H7 (cell line): ENCODE data around the gene CHD2. TPM values are rescaled to one million over a fixed set of nuclear protein-coding genes. Genes with fewer than 3 reads are reported as not detected.
A peak's percentile ranks its signal among the peaks of the same experiment; 100 is the strongest.
"Not testable (repeated sequence)": the region's sequence is repeated elsewhere in the genome, so short reads cannot be mapped to it uniquely, and the experiment has no call there.

Experiments
- DNase-seq: peaks from one replicate; pipeline ENCODE4 v3.0.0; 2012
- H3K27me3 ChIP-seq: 2 replicates; pipeline ENCODE4 v1.6.0; 2011; ENCODE audit warnings: mild to moderate bottlenecking, low read length; ENCODE audit not compliant: control insufficient read depth, insufficient read depth
- H3K36me3 ChIP-seq: replicated peaks from 2 replicates; pipeline ENCODE4 v1.5.1; 2011; ENCODE audit warnings: low read length; ENCODE audit not compliant: control insufficient read depth, insufficient read depth
- H3K4me3 ChIP-seq: 2 replicates; pipeline ENCODE4 v1.5.1; 2011; ENCODE audit warnings: low read depth, mild to moderate bottlenecking, control low read depth, low read length, moderate library complexity; ENCODE audit not compliant: insufficient read depth
- total RNA-seq: library from RNA; depleted of rRNA; stranded (reverse); fragments of >200 nt; shearing (Covaris generic); gene quantifications from 2 replicates; pipeline ENCODE4 v1.2.3, GENCODE V29; 2014

Gene CHD2
- total RNA-seq, 1 experiment from 2014 or later: 29.7 TPM

DNA sequence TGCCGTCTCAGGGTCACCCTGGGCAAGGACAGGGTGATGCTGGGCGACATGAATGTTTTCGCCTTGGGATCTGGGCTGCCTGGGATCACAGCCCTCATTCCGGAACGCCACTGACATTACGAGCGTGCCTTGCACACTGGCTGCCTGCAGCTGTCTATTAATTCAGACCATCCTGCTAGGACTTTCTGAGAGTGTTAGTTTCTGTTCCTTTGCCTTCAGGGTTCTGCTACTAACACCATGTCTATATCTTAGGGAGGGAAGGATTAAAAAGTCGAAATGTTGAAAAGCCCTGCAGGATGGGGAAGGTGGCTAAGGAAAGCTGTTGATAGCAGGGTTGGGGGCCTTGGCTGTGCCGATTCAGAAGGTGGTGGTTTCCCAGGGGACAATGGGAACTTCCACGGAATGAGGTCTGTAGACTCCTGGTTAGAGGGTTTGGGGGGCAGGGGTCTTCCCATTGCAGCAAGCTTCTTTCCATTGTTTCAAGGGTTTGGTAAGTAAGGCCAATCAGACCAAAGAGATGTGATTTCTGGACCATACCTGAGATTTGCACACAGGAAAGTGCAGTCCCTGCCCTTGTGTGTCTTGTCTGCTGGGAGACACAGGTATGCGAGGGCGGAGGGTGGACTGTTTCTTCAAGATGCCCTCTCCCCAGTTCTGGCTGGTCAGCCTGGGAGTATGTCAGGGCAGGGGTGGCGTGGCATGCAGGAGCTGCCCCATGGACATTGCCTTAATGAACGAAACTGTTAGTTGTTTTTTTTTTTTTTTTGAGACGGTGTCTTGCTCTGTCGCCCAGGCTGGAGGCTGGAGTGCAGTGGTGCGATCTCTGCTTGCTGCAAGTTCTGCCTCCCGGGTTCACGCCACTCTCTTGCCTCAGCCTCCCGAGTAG is 137.9 kb downstream of the CHD2 start:
- H3K27me3 ChIP-seq: no peaks in the 10 kb centered on the region
- H3K4me3 ChIP-seq: no peak overlapping the region
- DNase-seq: peak; percentile 28
- H3K36me3 ChIP-seq: no peaks in the 10 kb centered on the region

GRCh38 chr15:93039562-93040287 is 139.6 kb downstream of the CHD2 start:
- H3K27me3 ChIP-seq, H3K36me3 ChIP-seq, H3K4me3 ChIP-seq: not testable (repeated sequence)
- peak; percentile 13 for DNase-seq

- DNase-seq: peak; percentile 33
- no peak overlapping the region for H3K4me3 ChIP-seq
- H3K36me3 ChIP-seq: peaks cover 5% of the 10 kb centered on the region
- no peaks in the 10 kb centered on the region for H3K27me3 ChIP-seq
Measured at GRCh38 chr15:93040288-93041158, 140.4 kb downstream of the CHD2 start.

- DNase-seq: peak; percentile 70
- H3K36me3 ChIP-seq: peaks cover 9% of the 10 kb centered on the region
- H3K4me3 ChIP-seq: no peak overlapping the region
- H3K27me3 ChIP-seq: no peaks in the 10 kb centered on the region
Measured at GRCh38 chr15:93041159-93041547, 141.0 kb downstream of the CHD2 start.

- Histone ChIP-seq H3K27me3 (no peaks in the 10 kb centered on the region), H3K4me3 (no peak overlapping the region), H3K36me3 (peaks cover 18% of the 10 kb centered on the region)
- DNase-seq: peak; percentile 50
Measured at GRCh38 chr15:93042211-93042610, 142.1 kb downstream of the CHD2 start.

DNA sequence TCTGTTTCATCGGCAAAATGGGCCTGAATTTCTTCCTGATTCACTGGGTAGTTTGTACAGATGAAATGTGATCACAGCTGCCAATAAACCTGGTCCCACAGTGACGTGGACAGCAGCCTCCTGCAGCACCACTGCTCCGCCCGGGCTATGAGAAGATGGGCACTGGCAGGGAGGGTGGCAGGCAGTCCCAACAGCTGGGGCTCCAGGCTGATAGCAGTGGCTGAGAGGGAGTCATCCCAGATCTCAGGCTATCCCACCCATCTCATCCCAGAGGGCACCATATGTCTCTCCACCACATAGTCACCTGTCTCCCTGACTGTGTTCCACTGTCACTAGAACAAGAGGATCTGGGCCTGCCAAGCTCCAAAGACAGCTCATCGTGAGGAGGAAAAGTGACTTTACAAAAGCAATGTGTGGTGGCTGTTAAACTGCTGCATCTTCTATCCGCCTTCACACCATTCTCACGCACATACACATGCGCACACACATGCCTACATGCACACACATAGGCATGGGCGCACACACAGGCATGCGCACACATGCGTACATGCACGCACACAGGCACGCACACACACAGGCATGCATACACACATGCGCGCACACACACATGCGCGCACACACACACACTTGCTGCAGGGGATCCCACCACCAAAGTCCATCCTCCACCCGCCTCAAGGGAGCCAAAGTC is 142.7 kb downstream of the CHD2 start:
- Histone ChIP-seq H3K27me3 (no peaks in the 10 kb centered on the region), H3K36me3 (peaks cover 21% of the 10 kb centered on the region), H3K4me3 (no peak overlapping the region)
- peak; percentile 52 for DNase-seq

DNA sequence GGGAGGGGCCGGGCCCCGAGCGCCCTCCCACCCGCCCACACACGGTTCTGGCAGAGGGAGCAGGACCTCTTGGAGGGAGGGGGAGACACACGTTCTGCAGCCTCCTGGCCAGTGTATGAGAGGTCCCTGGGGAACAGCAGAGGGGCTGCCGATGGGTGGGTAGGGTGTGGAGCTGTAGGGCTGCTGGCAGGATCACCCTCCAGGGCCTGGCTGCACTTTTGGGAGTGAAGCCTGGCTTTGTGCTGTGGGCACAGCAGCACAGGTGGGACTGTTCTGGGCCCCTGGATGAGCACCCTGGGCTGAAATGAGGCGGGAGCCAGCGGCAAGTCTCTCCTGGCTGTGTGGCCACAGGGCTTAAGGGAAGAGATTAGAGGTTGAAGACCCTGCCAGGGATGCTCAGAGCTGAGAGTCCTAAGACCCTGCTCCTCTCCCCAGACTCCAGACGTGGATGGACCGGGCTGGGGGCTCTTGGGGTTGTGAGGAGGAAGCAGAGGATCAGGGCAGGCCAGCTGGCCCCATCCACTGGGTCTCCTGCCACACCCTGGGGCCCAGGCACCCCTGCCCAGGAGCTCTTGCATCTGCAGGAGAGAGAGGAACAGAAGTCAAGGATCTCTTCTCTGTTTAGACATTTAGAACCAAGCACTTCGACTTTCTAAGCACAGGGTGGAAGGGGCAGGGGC is 143.6 kb downstream of the CHD2 start:
- Histone ChIP-seq H3K27me3 (no peaks in the 10 kb centered on the region), H3K36me3 (peaks cover 27% of the 10 kb centered on the region), H3K4me3 (no peak overlapping the region)

DNA sequence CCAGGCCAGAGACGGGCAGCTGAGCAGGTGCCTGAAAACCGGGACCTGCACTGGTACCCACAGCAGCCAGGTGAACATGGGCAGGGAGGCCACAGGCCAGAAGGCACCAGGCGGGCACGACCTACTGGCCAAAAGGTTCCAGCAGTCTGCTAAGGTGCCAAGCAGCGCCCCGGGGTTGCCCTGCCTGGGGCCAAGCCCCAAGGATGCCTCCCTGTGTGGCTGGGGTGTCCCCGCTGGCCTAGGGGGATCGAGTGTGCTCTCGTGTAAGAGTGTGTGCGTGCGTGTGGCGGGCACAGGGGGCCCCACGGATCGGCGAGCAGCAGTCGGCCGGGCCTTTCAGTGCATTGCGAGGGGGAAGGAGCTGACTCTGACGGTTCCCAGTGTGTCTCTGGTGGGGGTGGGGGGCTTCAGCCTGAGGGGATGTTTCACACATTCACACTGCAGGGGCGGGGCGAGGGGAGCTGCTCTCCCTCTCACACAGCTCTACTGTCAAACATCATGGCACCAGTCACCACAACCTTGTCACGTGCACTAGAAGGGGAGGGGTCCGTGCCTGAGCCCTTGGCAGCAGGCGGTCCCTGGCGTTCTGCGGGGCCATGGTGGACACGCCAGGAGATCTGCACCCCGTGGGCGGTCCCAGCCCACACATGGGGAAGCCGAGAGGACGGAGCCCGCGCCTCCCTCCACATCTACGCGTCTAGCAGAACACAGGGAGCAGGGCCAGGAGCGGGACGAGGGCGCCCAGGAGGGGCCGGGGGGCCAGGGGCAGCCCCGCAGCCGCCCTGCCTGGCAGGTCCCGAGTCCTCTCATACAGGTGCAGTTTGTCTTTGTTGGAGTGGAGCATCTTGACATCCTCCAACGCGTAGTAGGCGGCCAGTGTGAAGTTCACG is 144.4 kb downstream of the CHD2 start:
- Histone ChIP-seq H3K36me3 (peaks cover 31% of the 10 kb centered on the region), H3K4me3 (no peak overlapping the region), H3K27me3 (no peaks in the 10 kb centered on the region)
- DNase-seq: peak; percentile 64

More for the DNA sequence above, 143.6 kb downstream of the CHD2 start:
- DNase-seq: peak; percentile 79

GRCh38 chr15:93045191-93045785 is 145.2 kb downstream of the CHD2 start:
- Histone ChIP-seq H3K36me3 (peaks cover 39% of the 10 kb centered on the region), H3K4me3 (no peak overlapping the region), H3K27me3 (no peaks in the 10 kb centered on the region)
- no peak for DNase-seq

GRCh38 chr15:93046120-93046519 is 146.0 kb downstream of the CHD2 start:
- no peak overlapping the region for H3K4me3 ChIP-seq
- H3K36me3 ChIP-seq: peaks cover 40% of the 10 kb centered on the region
- H3K27me3 ChIP-seq: no peaks in the 10 kb centered on the region
- DNase-seq: no peak

- Histone ChIP-seq H3K27me3 (no peaks in the 10 kb centered on the region), H3K4me3 (no peak overlapping the region), H3K36me3 (peaks cover 41% of the 10 kb centered on the region)
- no peak for DNase-seq
Measured at GRCh38 chr15:93046721-93047120, 146.6 kb downstream of the CHD2 start.

DNA sequence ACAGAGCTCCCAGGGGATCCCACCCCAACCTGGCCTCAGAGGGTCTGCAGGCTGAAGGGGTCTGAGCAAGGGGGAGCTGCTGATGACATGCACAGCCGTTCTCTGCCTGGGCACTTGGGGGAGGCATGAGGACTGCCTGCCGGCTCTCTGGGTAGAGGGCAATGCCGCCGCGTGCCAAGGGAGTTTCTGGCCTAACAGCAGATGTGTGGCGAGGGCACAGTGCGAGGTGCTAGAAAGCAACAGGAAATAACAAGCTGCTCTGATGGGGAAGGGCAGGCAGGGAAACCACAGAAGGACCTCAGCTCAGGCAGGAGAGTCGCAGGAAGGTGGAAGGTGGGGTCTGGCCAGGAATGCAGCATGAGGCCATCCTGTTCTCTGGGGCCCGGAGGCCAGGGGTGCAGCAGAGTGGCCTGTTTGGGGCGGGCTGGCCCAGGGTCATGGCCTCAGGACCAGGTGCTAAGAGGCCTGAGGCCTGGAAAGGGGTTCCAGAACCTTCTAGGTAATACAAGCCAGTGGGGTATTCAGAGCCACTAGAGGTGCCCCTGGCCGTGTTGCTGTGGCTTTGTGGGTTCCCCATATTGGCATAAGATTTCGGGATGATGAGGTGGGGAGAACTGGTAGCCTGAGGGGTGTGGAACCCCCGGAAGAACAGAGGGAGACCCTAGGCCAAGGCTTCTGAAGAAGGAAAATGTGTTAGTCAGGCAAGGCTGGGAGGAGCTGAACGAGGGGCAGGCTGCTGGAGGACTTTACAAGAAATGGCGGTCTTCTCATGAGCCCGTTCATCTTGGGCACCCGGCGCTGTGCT is 147.7 kb downstream of the CHD2 start:
- Histone ChIP-seq H3K36me3 (peaks cover 42% of the 10 kb centered on the region), H3K27me3 (no peaks in the 10 kb centered on the region), H3K4me3 (no peak overlapping the region)
- DNase-seq: no peak
